Osteoblast (primary cell): ENCODE measurements around the gene TMEM175. TPM values are rescaled to one million over a fixed set of nuclear protein-coding genes. Genes with fewer than 3 reads are reported as not detected.

Experiments used
- DNase-seq: peaks from one replicate; pipeline ENCODE4 v3.0.0; 2011; ENCODE audit warnings: low spot score, mixed read lengths; ENCODE audit not compliant: insufficient read length; ENCODE audit errors: missing footprints
- H2AFZ ChIP-seq: 2 replicates; pipeline ENCODE4 v1.6.0; 2011; ENCODE audit warnings: mild to moderate bottlenecking, low read length
- H3K27ac ChIP-seq: 2 replicates; pipeline ENCODE4 v1.5.1; 2011; ENCODE audit warnings: mild to moderate bottlenecking, low read depth, low read length, moderate library complexity
- H3K27me3 ChIP-seq: 2 replicates; pipeline ENCODE4 v1.6.0; 2012; ENCODE audit warnings: mild to moderate bottlenecking, control low read depth, inconsistent platforms, low read length, moderate library complexity; ENCODE audit not compliant: insufficient read depth
- H3K36me3 ChIP-seq: 2 replicates; pipeline ENCODE4 v1.5.1; 2011; ENCODE audit warnings: mild to moderate bottlenecking, low read length, control low read depth, moderate library complexity; ENCODE audit not compliant: insufficient read depth
- H3K4me1 ChIP-seq: 2 replicates; pipeline ENCODE4 v1.5.1; 2011; ENCODE audit warnings: mild to moderate bottlenecking, low read length, control low read depth, moderate library complexity; ENCODE audit not compliant: insufficient read depth
- H3K4me2 ChIP-seq: 2 replicates; pipeline ENCODE4 v1.6.0; 2011; ENCODE audit warnings: mild to moderate bottlenecking, low read length; ENCODE audit not compliant: insufficient read depth
- H3K4me3 ChIP-seq: fragments of 200-600 bp; sonication (generic); 3 replicates; pipeline ENCODE4 v1.5.1; 2012; ENCODE audit warnings: mild to moderate bottlenecking, low read length, inconsistent platforms; ENCODE audit not compliant: insufficient read depth
- H3K79me2 ChIP-seq: 2 replicates; pipeline ENCODE4 v1.6.0; 2012; ENCODE audit warnings: mild to moderate bottlenecking, low read length, control low read depth, inconsistent platforms; ENCODE audit not compliant: insufficient read depth
- H3K9me3 ChIP-seq: 2 replicates; pipeline ENCODE4 v1.5.1; 2011; ENCODE audit warnings: low read depth, low read length, control low read depth
- H4K20me1 ChIP-seq: 2 replicates; pipeline ENCODE4 v1.6.0; 2012; ENCODE audit warnings: mild to moderate bottlenecking, low read length, control low read depth; ENCODE audit not compliant: insufficient read depth
- CTCF ChIP-seq: IDR thresholded peaks from 2 replicates; pipeline ENCODE4 v1.5.1; 2011; ENCODE audit warnings: mild to moderate bottlenecking, low read depth, low read length, moderate library complexity; ENCODE audit errors: extremely low read depth
- total RNA-seq: library from RNA; depleted of rRNA; stranded (reverse); fragments of >200 nt; gene quantifications from 2 replicates; pipeline ENCODE4 v1.2.3, GENCODE V29; 2012

The TMEM175 gene
- total RNA-seq, 1 donor, result 13.8 TPM

GRCh38 chr4:896216-896615 lies 36.0 kb upstream of the TMEM175 start:
- Histone ChIP-seq H3K4me3 (no peak overlapping the region), H3K27ac (no peak overlapping the region), H3K4me1 (no peaks in the 10 kb centered on the region), H2AFZ (no peak overlapping the region), H3K79me2 (peaks cover 29% of the 10 kb centered on the region), H3K4me2 (no peak overlapping the region), H3K27me3 (no peaks in the 10 kb centered on the region), H3K36me3 (peaks cover 24% of the 10 kb centered on the region), H3K9me3 (no peaks in the 10 kb centered on the region), H4K20me1 (peaks cover 12% of the 10 kb centered on the region)
- no peak for TF ChIP-seq CTCF
- DNase-seq, result no peak

GRCh38 chr4:896630-897029 lies 35.6 kb upstream of the TMEM175 start:
- peaks cover 15% of the 10 kb centered on the region for H4K20me1 ChIP-seq
- TF ChIP-seq CTCF, result no peak
- no peaks in the 10 kb centered on the region for H3K9me3 ChIP-seq
- no peak for DNase-seq
- no peak overlapping the region for H3K4me3 ChIP-seq
- no peak overlapping the region for H3K27ac ChIP-seq
- peaks cover 34% of the 10 kb centered on the region for H3K79me2 ChIP-seq
- peaks cover 24% of the 10 kb centered on the region for H3K36me3 ChIP-seq
- H3K27me3 ChIP-seq, result no peaks in the 10 kb centered on the region
- H3K4me1 ChIP-seq, result no peaks in the 10 kb centered on the region
- no peak overlapping the region for H2AFZ ChIP-seq
- no peak overlapping the region for H3K4me2 ChIP-seq

GRCh38 chr4:898123-898522 lies 34.1 kb upstream of the TMEM175 start:
- Histone ChIP-seq H3K27me3 (no peaks in the 10 kb centered on the region), H3K4me3 (no peak overlapping the region), H3K9me3 (no peaks in the 10 kb centered on the region), H2AFZ (no peak overlapping the region), H3K36me3 (peaks cover 19% of the 10 kb centered on the region), H3K4me1 (no peaks in the 10 kb centered on the region), H3K79me2 (peaks cover 37% of the 10 kb centered on the region), H3K27ac (no peak overlapping the region), H4K20me1 (peaks cover 15% of the 10 kb centered on the region), H3K4me2 (no peak overlapping the region)
- TF ChIP-seq CTCF, result no peak
- DNase-seq, result no peak

GRCh38 chr4:898869-899555 lies 33.2 kb upstream of the TMEM175 start:
- Histone ChIP-seq H3K79me2 (peaks cover 39% of the 10 kb centered on the region), H3K4me2 (no peak overlapping the region), H3K9me3 (no peaks in the 10 kb centered on the region), H3K36me3 (peaks cover 18% of the 10 kb centered on the region), H3K27me3 (no peaks in the 10 kb centered on the region), H2AFZ (no peak overlapping the region), H3K4me3 (no peak overlapping the region), H3K27ac (no peak overlapping the region), H3K4me1 (no peaks in the 10 kb centered on the region), H4K20me1 (peaks cover 15% of the 10 kb centered on the region)
- no peak for DNase-seq
- no peak for TF ChIP-seq CTCF
